DMS79 (cell line): ENCODE results near the gene SMCO4.
"Not testable (repeated sequence)": the region's sequence is repeated elsewhere in the genome, so short reads cannot be mapped to it uniquely, and the experiment has no call there.

Source experiments
- DNase-seq: peaks from one replicate; lab custom pipeline; 2025; lab: John Stamatoyannopoulos, UW

SMCO4 gene

DNA sequence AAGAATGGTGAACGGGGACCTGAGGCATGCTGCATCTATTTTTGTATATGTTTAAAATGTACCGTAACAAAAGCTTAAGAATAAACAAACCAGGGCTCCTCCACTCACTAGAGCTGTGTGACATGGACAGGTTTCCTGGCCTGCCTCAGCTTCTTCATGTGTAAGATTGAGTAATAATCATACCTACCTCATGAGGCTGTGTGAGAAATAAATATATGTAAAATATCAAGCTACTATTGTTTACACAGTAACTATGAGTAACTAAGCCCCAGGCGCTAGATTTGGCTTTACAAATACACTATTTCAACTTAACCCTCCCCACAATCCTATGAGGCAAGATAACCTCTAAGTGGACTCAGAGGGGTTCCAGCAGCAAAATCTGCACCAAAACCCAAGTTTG, 66.4 kb downstream of the SMCO4 start:
- no peak for DNase-seq

- no peak for DNase-seq
Observed at GRCh38 chr11:93474123-93474522, 69.1 kb downstream of the SMCO4 start.

- DNase-seq = no peak
Observed at GRCh38 chr11:93468290-93468689, 74.9 kb downstream of the SMCO4 start.

DNA sequence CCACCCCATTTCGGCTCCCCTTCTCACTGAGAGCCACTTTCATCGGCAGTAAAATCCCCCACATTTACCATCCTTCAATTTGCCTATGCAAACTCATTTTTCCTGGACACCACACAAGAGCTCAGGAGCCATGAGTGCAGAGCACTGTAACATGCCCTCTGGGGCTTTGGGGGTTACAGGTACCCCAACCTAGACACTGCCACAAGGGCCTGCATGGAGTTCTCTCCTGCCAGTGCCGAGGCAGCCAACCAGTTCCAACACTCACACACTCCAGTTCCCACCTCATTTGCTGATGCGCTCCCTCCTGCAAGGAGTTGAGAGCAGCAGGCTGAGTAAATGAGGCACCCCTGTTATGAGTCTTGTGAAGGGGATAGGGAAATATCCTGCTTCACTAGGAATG, 76.1 kb downstream of the SMCO4 start:
- DNase-seq = no peak

DNA sequence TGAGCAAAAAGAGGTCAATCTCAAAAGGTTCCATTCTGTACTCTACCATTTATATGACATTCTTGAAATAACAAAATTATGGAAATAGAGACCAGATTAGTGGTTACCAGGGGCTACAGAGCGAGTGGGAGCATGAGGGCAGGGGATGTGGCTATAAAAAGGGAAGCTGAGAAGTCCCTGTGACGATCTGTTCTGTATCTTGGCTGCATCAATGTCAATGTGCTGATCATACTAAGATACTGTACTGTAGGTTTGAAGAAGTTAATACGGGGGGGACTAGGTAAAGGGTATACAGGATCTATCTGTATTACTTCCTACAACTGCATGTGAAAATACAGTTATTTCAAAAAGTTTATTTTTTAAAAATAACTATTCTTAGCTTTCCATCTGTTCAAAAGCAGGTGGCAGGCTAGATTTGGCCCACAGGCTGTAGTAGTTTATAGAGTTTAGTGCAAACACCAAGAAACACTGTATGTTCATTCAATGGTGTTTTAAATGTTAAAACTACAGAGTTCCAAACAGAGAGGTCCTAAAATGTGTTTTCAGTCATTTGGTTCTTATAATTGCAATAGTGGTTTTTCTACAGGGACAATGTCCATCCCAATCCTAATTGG, 78.2 kb downstream of the SMCO4 start:
- no peak for DNase-seq

DNA sequence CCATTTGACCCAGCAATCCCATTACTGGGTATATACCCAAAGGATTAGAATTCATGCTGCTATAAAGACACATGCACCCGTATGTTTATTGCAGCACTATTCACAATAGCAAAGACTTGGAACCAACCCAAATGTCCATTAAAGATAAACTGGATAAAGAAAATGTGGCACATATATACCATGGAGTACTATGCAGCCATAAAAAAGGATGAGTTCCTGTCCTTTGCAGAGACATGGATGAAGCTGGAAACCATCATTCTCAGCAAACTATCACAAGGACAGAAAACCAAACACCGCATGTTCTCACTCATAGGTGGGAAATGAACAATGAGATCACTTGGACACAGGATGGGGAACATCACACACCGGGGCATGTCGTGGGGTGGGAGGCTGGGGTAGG, 79.5 kb downstream of the SMCO4 start:
- DNase-seq = not testable (repeated sequence)

DNA sequence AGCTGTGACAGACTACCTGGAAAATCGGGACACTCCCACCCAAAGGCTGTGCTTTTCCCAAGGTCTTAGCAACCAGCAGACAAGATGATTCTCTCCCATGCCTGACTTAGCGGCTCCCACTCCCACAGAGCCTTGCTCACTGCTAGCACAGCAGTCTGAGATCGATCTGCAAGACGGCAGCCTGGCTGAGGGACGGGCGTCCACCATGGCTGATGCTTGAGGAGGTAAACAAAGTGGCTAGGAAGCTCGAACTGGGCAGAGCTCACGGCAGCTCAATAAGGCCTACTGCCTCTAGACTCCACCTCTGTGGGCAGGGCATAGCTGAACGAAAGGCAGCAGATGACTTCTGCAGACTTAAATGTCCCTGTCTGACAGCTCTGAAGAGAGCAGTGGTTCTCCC, 84.9 kb downstream of the SMCO4 start:
- DNase-seq = no peak

- DNase-seq = peak; percentile 9
Observed at GRCh38 chr11:93444617-93445073, 98.5 kb downstream of the SMCO4 start.

- DNase-seq = not testable (repeated sequence)
Observed at GRCh38 chr11:93443232-93443631, 100.0 kb downstream of the SMCO4 start.

DNA sequence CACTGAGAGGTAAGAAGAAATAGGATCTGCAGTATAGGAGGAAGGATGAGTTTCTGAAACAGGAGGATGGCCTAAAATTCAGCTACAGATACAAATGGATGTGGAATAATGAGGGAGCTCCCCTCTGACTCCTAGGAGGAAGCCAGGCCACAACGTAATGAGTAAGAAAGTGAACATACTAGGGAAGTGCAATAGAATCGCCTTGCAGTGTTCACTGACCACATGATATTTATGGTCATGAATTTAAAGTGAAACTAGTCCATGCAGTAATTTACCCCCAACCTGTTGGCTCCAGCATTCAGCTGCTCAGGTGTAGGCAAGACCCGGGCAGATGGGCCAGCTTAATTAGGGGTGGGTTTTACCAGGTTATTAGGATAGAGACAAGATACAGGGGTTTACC, 110.9 kb downstream of the SMCO4 start:
- no peak for DNase-seq
